ENCODE results near the gene RNH1.

DNA sequence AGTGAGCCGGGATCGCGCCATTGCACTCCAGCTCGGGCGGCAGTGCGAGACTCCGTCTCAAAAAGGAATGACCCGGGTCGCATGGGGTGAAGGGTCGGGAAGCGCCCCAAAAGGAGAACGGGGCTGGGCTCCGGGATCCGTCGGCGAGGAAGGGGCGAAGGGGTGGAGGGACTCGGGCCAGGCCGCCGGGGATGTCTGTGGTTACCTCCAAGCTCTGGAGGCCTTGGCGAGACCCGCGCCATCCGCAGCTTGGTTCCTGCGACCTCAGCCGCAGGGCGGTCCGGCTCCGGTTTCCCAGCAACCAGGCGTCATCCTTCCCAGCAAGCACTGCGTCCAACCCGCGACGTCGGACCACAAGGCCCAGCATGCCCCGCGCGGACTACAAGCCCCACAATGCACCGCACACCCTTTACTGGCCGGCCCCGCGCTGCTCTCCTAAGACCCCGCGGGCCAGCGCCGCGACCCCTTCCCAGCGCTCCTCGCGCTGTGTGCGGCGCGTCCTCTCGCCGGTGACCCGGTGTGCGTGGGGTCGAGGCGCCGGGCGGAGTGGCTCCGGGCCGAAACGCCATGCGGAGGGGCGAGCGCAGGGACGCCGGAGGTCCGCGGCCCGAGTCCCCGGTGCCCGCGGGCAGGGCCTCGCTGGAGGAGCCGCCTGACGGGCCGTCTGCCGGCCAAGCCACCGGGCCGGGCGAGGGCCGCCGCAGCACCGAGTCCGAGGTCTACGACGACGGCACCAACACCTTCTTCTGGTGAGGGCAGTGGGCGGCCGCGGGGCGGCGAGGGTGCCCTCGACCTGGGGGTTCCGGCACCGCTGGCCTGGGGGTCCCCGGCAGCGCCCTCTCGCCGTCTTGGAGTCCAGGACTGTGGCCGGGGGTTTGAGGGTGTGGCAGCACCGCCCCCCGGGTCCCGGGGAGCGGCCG, 56.9 kb downstream of the RNH1 start, which contains the start of gene PTDSS2:
- no peak for TF ChIP-seq EZH2 (IDR thresholded peaks at IDR 0.05; ENCODE audit: borderline replicate concordance, low read length)
- no peak for TF ChIP-seq CTCF (conservative IDR thresholded peaks at IDR 0.05 in 1 of 2, IDR thresholded peaks at IDR 0.05 in 1 of 2; ENCODE audit: extremely low read depth in 1 of 2, insufficient read depth in 1 of 2, low read depth in 1 of 2, low read length in 2 of 2)
